GM20431 (cell line): ENCODE results near the gene TOR1AIP1.
"Not testable (repeated sequence)": the region's sequence is repeated elsewhere in the genome, so short reads cannot be mapped to it uniquely, and the experiment has no call there.

ENCODE experiments used
- in situ Hi-C: fragments of 300-500 bp; cut with MseI, MboI; formaldehyde crosslinking; loops from one replicate; pipeline ENCODE4 v1.15.0; 2020; ENCODE audit warnings: low sequenced_read_pairs; ENCODE audit not compliant: unreplicated experiment

Gene TOR1AIP1

GRCh38 chr1:179930867-179931266 is 48.8 kb downstream of the TOR1AIP1 start:
- in situ Hi-C loops, result no loop called here

- in situ Hi-C loops, result no loop called here
Observed at GRCh38 chr1:179933219-179933618, 51.1 kb downstream of the TOR1AIP1 start.

GRCh38 chr1:179935909-179936496 is 53.9 kb downstream of the TOR1AIP1 start:
- in situ Hi-C loops, result no loop called here

GRCh38 chr1:179937668-179938254 is 55.7 kb downstream of the TOR1AIP1 start:
- in situ Hi-C loops, result no loop called here

- in situ Hi-C loops, result no loop called here
Observed at GRCh38 chr1:179938752-179939151, 56.7 kb downstream of the TOR1AIP1 start.

GRCh38 chr1:179939941-179940340 is 57.9 kb downstream of the TOR1AIP1 start:
- in situ Hi-C loops, result no loop called here

- in situ Hi-C loops, result no loop called here
Observed at GRCh38 chr1:179941454-179941853, 59.4 kb downstream of the TOR1AIP1 start.

GRCh38 chr1:179950651-179951050 is 68.6 kb downstream of the TOR1AIP1 start:
- in situ Hi-C loops, result no loop called here

- in situ Hi-C loops, result no loop called here
Observed at GRCh38 chr1:179951383-179952144, 69.5 kb downstream of the TOR1AIP1 start.

- in situ Hi-C loops, result no loop called here
Observed at GRCh38 chr1:179952186-179952585, 70.1 kb downstream of the TOR1AIP1 start.

GRCh38 chr1:179953974-179954492 is 71.9 kb downstream of the TOR1AIP1 start:
- in situ Hi-C loops, result no loop called here

- in situ Hi-C loops, result no loop called here
Observed at GRCh38 chr1:179954493-179955286, 72.6 kb downstream of the TOR1AIP1 start, which contains the start of gene CEP350. Gene CEP350 (plus strand): TSS chr1:179954810. CDS start chr1:179986182, 31,372 bp downstream.

GRCh38 chr1:179955287-179955680 is 73.2 kb downstream of the TOR1AIP1 start:
- in situ Hi-C loops, result no loop called here

GRCh38 chr1:179955731-179956130 is 73.6 kb downstream of the TOR1AIP1 start:
- in situ Hi-C loops, result no loop called here

- in situ Hi-C loops, result no loop called here
Observed at GRCh38 chr1:179958359-179958758, 76.3 kb downstream of the TOR1AIP1 start.

- in situ Hi-C loops, result not testable (repeated sequence)
Observed at GRCh38 chr1:179962168-179962567, 80.1 kb downstream of the TOR1AIP1 start.

GRCh38 chr1:179966551-179966950 is 84.5 kb downstream of the TOR1AIP1 start:
- in situ Hi-C loops, result no loop called here

- in situ Hi-C loops, result no loop called here
Observed at GRCh38 chr1:179968284-179968993, 86.4 kb downstream of the TOR1AIP1 start.

GRCh38 chr1:179968994-179969919 is 87.2 kb downstream of the TOR1AIP1 start:
- in situ Hi-C loops, result no loop called here
